Left colon (tissue), 2 donors: ENCODE data around the gene SIK3. TPM values are rescaled to one million over a fixed set of nuclear protein-coding genes. Genes with fewer than 3 reads are reported as not detected.

ENCODE experiments used
- ATAC-seq: fragments of 200-7000 bp; cut with Tn5 transposase; one replicate; pipeline ENCODE4 v1.9.1; 2020; ENCODE audit warnings: mild to moderate bottlenecking, moderate library complexity
- DNase-seq, 2 donors: peaks; one replicate each; pipeline ENCODE4 v3.0.0-alpha.2; 2020
- intact Hi-C, 2 donors: fragments of 100-400 bp; cut with DNase I in 1 of 2; cut with micrococcal nuclease in 1 of 2; formaldehyde crosslinking; loops; one replicate each; pipeline versions ENCODE4 v1.11.2 to v1.14.0; 2022; cut with DNase I, micrococcal nuclease
- total RNA-seq, 2 donors: library from RNA; stranded (reverse); fragmentation: NEBNext Ultra II Directional; extraction: Animal tissue kit (Norgen Biotek cat#: 25700); gene quantifications; one replicate each; pipeline ENCODE4 v1.2.1, GENCODE V29; 2021
- donor health status: DM: no; HTN: no; CAD: no.
- donor health status: DM: yes; HTN: yes; CAD: no.

SIK3 gene
- total RNA-seq, 2 donors from 2014 or later, result 35.3 to 39.0 TPM

- no peak for ATAC-seq
- intact Hi-C loops, result no loop called here
- DNase-seq, result no peak
Measured at GRCh38 chr11:116869610-116870009, 228.6 kb downstream of the SIK3 start.

- ATAC-seq (no peak), DNase-seq (no peak)
- intact Hi-C loops, result no loop called here
Measured at GRCh38 chr11:116868066-116868465, 230.2 kb downstream of the SIK3 start.

DNA sequence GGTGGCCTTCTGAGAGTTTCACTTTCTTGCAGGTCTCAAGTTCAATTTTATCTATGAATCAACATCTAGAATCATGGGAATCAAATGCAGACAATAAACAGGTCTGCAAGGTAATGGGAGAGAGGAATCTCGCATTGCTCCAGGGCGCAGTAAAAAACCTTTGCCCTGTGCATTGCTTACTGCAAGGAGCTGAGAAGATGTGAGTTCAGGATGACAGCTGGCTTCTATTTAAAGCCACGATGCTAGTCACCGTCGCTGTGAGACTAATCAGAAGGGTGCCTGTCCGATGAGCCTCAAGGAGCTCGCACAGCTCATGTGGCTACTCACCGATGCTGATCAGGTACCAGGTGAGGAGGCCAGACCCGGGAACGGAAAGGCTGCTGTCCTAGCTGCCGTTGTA, 230.6 kb downstream of the SIK3 start:
- intact Hi-C loops, result no loop called here
- ATAC-seq, result no peak

GRCh38 chr11:116866804-116867455, 231.3 kb downstream of the SIK3 start:
- intact Hi-C loops, result no loop called here
- ATAC-seq, result no peak
- DNase-seq, result no peak

More for the DNA sequence above, 230.6 kb downstream of the SIK3 start:
- no peak for DNase-seq

- DNase-seq (no peak), ATAC-seq (no peak)
- intact Hi-C loops, result no loop called here
Measured at GRCh38 chr11:116865696-116866095, 232.5 kb downstream of the SIK3 start.

GRCh38 chr11:116864531-116864930, 233.7 kb downstream of the SIK3 start:
- ATAC-seq (no peak), DNase-seq (no peak)
- intact Hi-C loops, result no loop called here

GRCh38 chr11:116862951-116863350, 235.3 kb downstream of the SIK3 start:
- intact Hi-C loops, result no loop called here
- ATAC-seq (no peak), DNase-seq (no peak)

GRCh38 chr11:116862185-116862584, 236.0 kb downstream of the SIK3 start:
- ATAC-seq (no peak), DNase-seq (no peak)
- intact Hi-C loops, result no loop called here

DNA sequence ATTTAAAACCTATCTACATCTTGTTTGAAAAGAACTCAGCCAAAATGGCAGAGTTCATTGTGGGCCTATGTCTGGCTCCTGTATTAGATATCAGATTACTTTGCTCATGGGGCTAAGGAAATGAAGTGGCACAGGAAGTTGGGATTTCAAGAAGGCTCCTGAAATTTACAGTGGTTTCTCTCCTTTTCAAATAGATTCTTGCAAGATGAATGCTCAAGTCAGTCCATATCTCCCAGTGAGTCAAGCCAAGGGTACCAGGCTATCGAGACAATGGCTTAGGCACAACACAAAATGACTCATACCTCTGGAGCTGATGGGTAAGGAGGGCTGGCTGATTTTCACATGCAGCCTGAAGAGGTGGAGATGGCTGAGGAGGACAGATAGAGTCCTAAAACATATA, 236.7 kb downstream of the SIK3 start:
- DNase-seq (no peak), ATAC-seq (no peak)
- intact Hi-C loops, result no loop called here

- no peak for DNase-seq
- intact Hi-C loops, result no loop called here
- no peak for ATAC-seq
Measured at GRCh38 chr11:116860303-116860702, 237.9 kb downstream of the SIK3 start.

GRCh38 chr11:116859175-116859574, 239.1 kb downstream of the SIK3 start:
- ATAC-seq (no peak), DNase-seq (no peak)
- intact Hi-C loops, result no loop called here

GRCh38 chr11:116857936-116858335, 240.3 kb downstream of the SIK3 start:
- intact Hi-C loops, result no loop called here
- DNase-seq, result no peak

DNA sequence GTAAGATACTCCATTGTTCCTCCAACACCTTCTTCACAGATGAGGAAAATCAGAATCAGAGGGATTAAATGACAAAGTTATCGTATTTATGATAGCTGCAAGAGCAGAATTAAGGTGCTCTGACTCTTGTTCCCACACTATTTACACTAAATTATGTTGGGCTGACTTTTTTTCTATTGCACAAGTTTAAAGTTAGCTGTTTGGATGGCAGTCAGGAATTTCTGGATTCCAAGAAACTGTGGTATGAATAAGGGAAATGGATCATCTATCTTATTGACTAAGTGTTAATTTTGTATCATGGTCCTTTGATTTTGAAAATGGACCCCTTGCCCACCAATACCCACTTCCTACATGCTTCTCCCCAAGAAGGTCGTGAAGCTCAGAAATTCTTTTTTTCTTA, 240.9 kb downstream of the SIK3 start:
- intact Hi-C loops, result no loop called here
- DNase-seq (no peak), ATAC-seq (no peak)

More at GRCh38 chr11:116857936-116858335, 240.3 kb downstream of the SIK3 start:
- ATAC-seq, result no peak

DNA sequence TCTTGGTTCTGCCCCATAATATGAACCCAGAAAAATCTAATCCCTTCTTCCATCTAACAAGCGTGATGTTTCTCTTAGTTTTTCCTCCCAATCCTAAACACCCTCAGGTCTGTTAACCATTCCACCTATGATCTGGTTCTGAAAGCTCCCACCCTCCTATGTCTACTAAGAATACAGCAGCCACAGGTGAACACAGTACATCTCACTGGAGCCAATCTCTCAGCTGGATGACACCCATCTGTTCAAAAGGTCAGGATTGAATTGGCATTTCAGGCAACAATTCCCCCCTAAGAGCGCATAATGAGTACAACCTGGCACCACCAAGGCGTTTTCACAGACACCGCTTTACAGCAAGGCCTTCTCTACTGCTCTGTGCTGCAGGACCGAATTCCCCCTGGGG, 241.8 kb downstream of the SIK3 start:
- intact Hi-C loops, result no loop called here
- DNase-seq (no peak), ATAC-seq (no peak)

DNA sequence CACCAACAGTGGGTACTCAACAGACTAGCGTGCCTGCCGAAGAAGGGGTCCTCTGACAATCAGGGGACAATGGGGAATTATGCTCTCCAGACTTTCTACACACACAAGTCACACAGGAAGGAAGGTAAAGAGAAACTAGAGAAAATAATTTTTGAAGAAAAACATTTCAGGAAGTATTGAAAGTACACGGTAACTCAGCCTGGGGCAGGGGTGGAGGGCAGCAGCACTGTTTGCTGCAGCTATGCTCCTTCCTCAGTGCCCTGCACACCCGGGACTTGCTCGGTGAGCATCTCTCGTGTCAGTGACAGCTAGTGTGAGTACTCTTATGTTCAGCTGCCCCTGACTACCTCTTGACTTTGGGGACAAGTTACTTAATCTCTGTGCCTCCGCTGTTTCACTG, 242.8 kb downstream of the SIK3 start:
- no peak for ATAC-seq
- no peak for DNase-seq
- intact Hi-C loops, result no loop called here

DNA sequence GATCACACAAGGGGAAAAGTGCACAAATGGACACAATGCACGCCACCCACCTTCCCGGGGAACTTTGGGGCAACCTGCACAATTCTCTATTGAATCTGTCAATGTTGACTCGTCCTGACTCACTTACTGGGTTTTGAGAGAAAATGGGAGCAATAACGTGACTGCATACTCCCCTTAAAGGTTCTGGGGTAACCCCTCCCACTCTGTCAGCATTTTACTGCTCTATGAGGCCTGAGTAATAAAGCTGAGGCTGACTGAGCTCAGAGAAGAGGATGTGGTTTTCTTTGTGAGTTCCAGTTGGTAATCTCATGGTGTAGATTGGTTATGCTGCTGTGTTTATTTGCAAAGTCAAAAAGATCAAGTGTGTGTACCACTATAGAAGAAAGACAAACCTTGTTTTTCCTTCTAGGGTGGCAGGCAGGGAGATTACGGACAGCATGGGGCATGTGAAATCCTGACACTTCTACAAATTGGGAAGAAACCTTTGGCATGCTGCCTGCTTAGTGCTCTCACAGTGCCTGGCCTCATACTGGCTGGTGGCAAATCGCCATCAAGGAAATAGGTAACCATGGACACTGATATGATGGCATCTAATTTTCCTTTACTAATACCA, 244.7 kb downstream of the SIK3 start:
- intact Hi-C loops, result no loop called here
- peak in 1 of 2 donors; percentile 35 for DNase-seq
- peak; percentile 69 for ATAC-seq

GRCh38 chr11:116852261-116853031, 245.8 kb downstream of the SIK3 start:
- intact Hi-C loops, result no loop called here
- ATAC-seq (peak; percentile 89), DNase-seq (peak; percentile 41 to 44)

DNA sequence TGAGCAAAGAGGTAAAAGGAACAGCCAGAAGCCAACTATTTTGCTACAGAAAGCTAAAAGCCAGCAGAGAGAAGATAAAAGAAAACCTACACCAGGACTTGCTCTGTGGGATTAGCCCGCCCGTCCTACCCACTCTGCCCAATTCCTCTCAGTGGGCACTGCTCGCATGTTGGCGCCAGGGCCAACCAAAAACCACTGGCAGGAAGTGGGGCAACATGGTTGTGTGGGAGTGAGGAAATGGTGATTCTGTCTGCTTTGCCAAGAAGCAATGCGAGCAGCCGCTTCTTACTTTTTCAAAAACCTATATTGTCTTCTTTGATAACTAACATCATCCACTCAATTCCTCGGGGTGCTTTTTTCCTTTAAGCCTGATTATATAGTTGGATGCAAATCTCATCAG, 246.6 kb downstream of the SIK3 start:
- DNase-seq, result no peak

DNA sequence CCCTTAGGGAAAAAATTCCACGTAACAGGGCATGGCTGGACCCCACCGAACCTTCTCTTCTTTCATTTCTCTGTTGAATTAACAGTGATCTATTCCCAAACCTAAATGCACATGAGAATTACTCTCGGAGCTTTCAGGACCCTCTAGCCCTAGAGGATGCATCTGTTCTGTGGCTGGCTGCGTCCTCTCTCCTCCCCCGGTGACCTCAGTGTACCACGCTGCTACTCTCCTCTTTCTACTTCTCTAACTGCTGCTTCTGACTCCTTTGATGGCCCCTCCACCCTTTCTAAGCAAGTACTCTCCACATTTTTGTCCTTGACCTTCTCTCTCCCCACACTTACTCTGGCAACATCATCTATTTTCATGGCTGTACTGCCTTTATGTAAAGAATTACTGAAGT, 248.7 kb downstream of the SIK3 start:
- intact Hi-C loops, result no loop called here
- DNase-seq, result no peak
- ATAC-seq, result no peak

More for the DNA sequence above, 246.6 kb downstream of the SIK3 start:
- intact Hi-C loops, result no loop called here
- no peak for ATAC-seq

GRCh38 chr11:116849060-116849459, 249.2 kb downstream of the SIK3 start:
- DNase-seq, result no peak
- intact Hi-C loops, result no loop called here
- ATAC-seq, result no peak
